ENCODE measurements around the gene KCNJ9.

KCNJ9 gene

GRCh38 chr1:160137216-160137862, 56.0 kb downstream of the KCNJ9 start:
- Mint-ChIP-seq H3K27me3 (ENCODE audit: low read depth) (peaks cover 13% of the 10 kb centered on the region), H3K4me3 (no peak overlapping the region), H3K36me3 (ENCODE audit: low read depth) (no peaks in the 10 kb centered on the region), H3K27ac (no peak overlapping the region), H3K9me3 (no peaks in the 10 kb centered on the region), H3K4me1 (ENCODE audit: low read depth) (no peaks in the 10 kb centered on the region)
- DNase-seq (ENCODE audit: low spot score): no peak

GRCh38 chr1:160139840-160140239, 58.5 kb downstream of the KCNJ9 start:
- no peaks in the 10 kb centered on the region for H3K9me3 Mint-ChIP-seq
- H3K4me3 Mint-ChIP-seq: no peak overlapping the region
- no peak for DNase-seq (ENCODE audit: low spot score)
- H3K4me1 Mint-ChIP-seq (ENCODE audit: low read depth): no peaks in the 10 kb centered on the region
- no peak overlapping the region for H3K27ac Mint-ChIP-seq
- H3K36me3 Mint-ChIP-seq (ENCODE audit: low read depth): no peaks in the 10 kb centered on the region
- H3K27me3 Mint-ChIP-seq (ENCODE audit: low read depth): peaks cover 16% of the 10 kb centered on the region

Data from T-helper 2 cell treated with Interferon-gamma antibody and Interleukin-4, amounts not matched to agents 5 μg/mL and 100 μg/mL, for 36 hours (primary cell).